Measurements from ENCODE around the gene TTC28.

DNA sequence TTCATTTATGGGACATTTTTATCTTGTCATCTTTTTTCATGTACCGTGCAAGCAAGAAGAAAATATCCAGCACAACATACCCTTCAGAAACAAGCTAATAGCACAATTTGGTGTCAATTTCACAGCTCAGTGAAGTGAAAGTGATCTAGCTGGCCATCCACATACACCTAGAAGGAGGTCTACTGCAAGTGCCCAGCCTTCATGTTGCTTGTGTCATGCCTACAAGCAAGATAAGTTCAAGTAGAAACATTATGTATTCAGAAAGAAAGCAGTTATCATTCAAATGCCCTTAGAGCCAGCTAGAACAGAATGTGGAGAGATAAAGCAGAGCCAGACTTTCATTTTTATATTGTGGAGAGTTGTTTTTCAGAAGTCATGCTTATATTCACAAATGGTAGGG, 434.9 kb downstream of the TTC28 start:
- TF ChIP-seq, protein P1, sequence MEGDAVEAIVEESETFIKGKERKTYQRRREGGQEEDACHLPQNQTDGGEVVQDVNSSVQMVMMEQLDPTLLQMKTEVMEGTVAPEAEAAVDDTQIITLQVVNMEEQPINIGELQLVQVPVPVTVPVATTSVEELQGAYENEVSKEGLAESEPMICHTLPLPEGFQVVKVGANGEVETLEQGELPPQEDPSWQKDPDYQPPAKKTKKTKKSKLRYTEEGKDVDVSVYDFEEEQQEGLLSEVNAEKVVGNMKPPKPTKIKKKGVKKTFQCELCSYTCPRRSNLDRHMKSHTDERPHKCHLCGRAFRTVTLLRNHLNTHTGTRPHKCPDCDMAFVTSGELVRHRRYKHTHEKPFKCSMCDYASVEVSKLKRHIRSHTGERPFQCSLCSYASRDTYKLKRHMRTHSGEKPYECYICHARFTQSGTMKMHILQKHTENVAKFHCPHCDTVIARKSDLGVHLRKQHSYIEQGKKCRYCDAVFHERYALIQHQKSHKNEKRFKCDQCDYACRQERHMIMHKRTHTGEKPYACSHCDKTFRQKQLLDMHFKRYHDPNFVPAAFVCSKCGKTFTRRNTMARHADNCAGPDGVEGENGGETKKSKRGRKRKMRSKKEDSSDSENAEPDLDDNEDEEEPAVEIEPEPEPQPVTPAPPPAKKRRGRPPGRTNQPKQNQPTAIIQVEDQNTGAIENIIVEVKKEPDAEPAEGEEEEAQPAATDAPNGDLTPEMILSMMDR (IDR thresholded peaks at IDR 0.05), result no peak
- TF ChIP-seq POLR2A (IDR thresholded peaks at IDR 0.05), result no peak

All from heart left ventricle (tissue), 13 donors.